Endodermal cell (in vitro differentiated cells): Measurements from ENCODE around the gene KLHL33. TPM values are rescaled to one million over a fixed set of nuclear protein-coding genes. Genes with fewer than 3 reads are reported as not detected.

ENCODE experiments used
- DNase-seq: peaks from one replicate; pipeline ENCODE4 v3.0.0-alpha.2; 2017
- H3K27ac ChIP-seq: 2 replicates; pipeline ENCODE4 v1.5.1; 2013; ENCODE audit warnings: mild to moderate bottlenecking, low read depth, low read length, moderate library complexity
- H3K27me3 ChIP-seq: 2 replicates; pipeline ENCODE4 v1.6.1; 2013; ENCODE audit warnings: mild to moderate bottlenecking, low read length, moderate library complexity; ENCODE audit not compliant: insufficient read depth, control insufficient read depth, poor library complexity, severe bottlenecking
- H3K36me3 ChIP-seq: 2 replicates; pipeline ENCODE4 v1.7.0; 2013; ENCODE audit warnings: mild to moderate bottlenecking, low read length, moderate library complexity; ENCODE audit not compliant: control insufficient read depth, insufficient read depth
- H3K4me1 ChIP-seq: one replicate; pipeline ENCODE4 v1.7.0; 2013; ENCODE audit warnings: low read length; ENCODE audit not compliant: control insufficient read depth, insufficient read depth
- H3K4me3 ChIP-seq: 2 replicates; pipeline ENCODE4 v1.5.1; 2013; ENCODE audit warnings: mild to moderate bottlenecking, low read length, moderate library complexity
- H3K9ac ChIP-seq: 2 replicates; pipeline ENCODE4 v1.6.1; 2013; ENCODE audit warnings: mild to moderate bottlenecking, low read length, moderate library complexity; ENCODE audit not compliant: poor library complexity, severe bottlenecking; ENCODE audit errors: extremely low read depth
- H3K9me3 ChIP-seq: 2 replicates; pipeline ENCODE4 v1.6.1; 2013; ENCODE audit warnings: mild to moderate bottlenecking, low read length, moderate library complexity; ENCODE audit not compliant: control insufficient read depth
- H3K27ac Mint-ChIP-seq: 2 replicates; pipeline ENCODE4 v1.8.0; 2020; ENCODE audit warnings: mixed read lengths
- H3K27me3 Mint-ChIP-seq: 2 replicates; pipeline ENCODE4 v1.8.0; 2021; ENCODE audit warnings: mild to moderate bottlenecking, mixed read lengths; ENCODE audit not compliant: insufficient read depth
- H3K36me3 Mint-ChIP-seq: 2 replicates; pipeline ENCODE4 v1.8.0; 2020; ENCODE audit warnings: low read depth, mixed read lengths
- H3K4me1 Mint-ChIP-seq: 2 replicates; pipeline ENCODE4 v1.8.0; 2020; ENCODE audit warnings: mixed read lengths
- H3K4me3 Mint-ChIP-seq: 2 replicates; pipeline ENCODE4 v1.8.0; 2020; ENCODE audit warnings: mild to moderate bottlenecking, moderate library complexity, mixed read lengths
- H3K9me3 Mint-ChIP-seq: 2 replicates; pipeline ENCODE4 v1.8.0; 2020; ENCODE audit warnings: mild to moderate bottlenecking, mixed read lengths
- CTCF ChIP-seq: fragments of 200-600 bp; sonication (generic); conservative IDR thresholded peaks from 2 replicates; pipeline ENCODE4 v1.5.0; 2021; ENCODE audit warnings: antibody characterized with exemption, mild to moderate bottlenecking
- WGBS, 2 experiments: methylation state at CpG; one replicate each; pipeline versions ENCODE4 v1.1.5 to v1.1.7; 2013; ENCODE audit warnings: missing lambda C conversion rate in 2 of 2, mixed read lengths in 1 of 2; ENCODE audit not compliant: insufficient coverage in 1 of 2, insufficient read length in 1 of 2; 5-methylcytosine and 5-hydroxymethylcytosine counted together
- total RNA-seq, 2 donors: library from RNA; stranded (reverse); fragmentation: NEBNext Ultra II Directional in 1 of 2; extraction: Animal tissue kit (Norgen Biotek cat#: 25700) in 1 of 2; gene quantifications; 2 replicates in 1 of 2; 3 replicates in 1 of 2; pipeline ENCODE4 v1.2.1, GENCODE V29; 2021

Gene KLHL33
- total RNA-seq, 2 donors from 2014 or later, result 0.09 TPM; not detected in 1

- no peak overlapping the region for H3K27ac ChIP-seq
- H3K9me3 ChIP-seq, result no peaks in the 10 kb centered on the region
- Mint-ChIP-seq H3K27ac (no peak overlapping the region), H3K36me3 (peaks cover 82% of the 10 kb centered on the region), H3K9me3 (no peaks in the 10 kb centered on the region), H3K4me1 (peaks cover 1% of the 10 kb centered on the region), H3K4me3 (no peak overlapping the region), H3K27me3 (no peaks in the 10 kb centered on the region)
- no peak for TF ChIP-seq CTCF
- peaks cover 86% of the 10 kb centered on the region for H3K36me3 ChIP-seq
- H3K9ac ChIP-seq, result no peak overlapping the region
- 95 to 98% methylated on average over 8 to 17 of the region's 17 CpGs for WGBS, 2 experiments
- H3K4me1 ChIP-seq, result no peaks in the 10 kb centered on the region
- no peaks in the 10 kb centered on the region for H3K27me3 ChIP-seq
- no peak overlapping the region for H3K4me3 ChIP-seq
- DNase-seq, result no peak
These were observed 49.6 kb downstream of the KLHL33 start for GRCh38 chr14:20386276-20386855.

- no peak for TF ChIP-seq CTCF
- Mint-ChIP-seq H3K9me3 (no peaks in the 10 kb centered on the region), H3K27ac (no peak overlapping the region), H3K4me1 (peaks cover 1% of the 10 kb centered on the region), H3K36me3 (peaks cover 85% of the 10 kb centered on the region), H3K27me3 (no peaks in the 10 kb centered on the region), H3K4me3 (no peak overlapping the region)
- no peak overlapping the region for H3K4me3 ChIP-seq
- H3K9ac ChIP-seq, result no peak overlapping the region
- no peaks in the 10 kb centered on the region for H3K4me1 ChIP-seq
- H3K36me3 ChIP-seq, result peaks cover 80% of the 10 kb centered on the region
- no peak overlapping the region for H3K27ac ChIP-seq
- no peaks in the 10 kb centered on the region for H3K9me3 ChIP-seq
- 97% methylated on average over 5 of the region's 5 CpGs; no CpG with 5 or more reads in 1 of the 2 experiments for WGBS, 2 experiments
- DNase-seq, result no peak
- H3K27me3 ChIP-seq, result no peaks in the 10 kb centered on the region
These were observed 51.1 kb downstream of the KLHL33 start for GRCh38 chr14:20384886-20385285.

GRCh38 chr14:20384321-20384720, 51.6 kb downstream of the KLHL33 start:
- Histone ChIP-seq H3K9ac (no peak overlapping the region), H3K36me3 (peaks cover 80% of the 10 kb centered on the region), H3K27me3 (no peaks in the 10 kb centered on the region), H3K9me3 (no peaks in the 10 kb centered on the region), H3K27ac (no peak overlapping the region), H3K4me3 (no peak overlapping the region), H3K4me1 (no peaks in the 10 kb centered on the region)
- Mint-ChIP-seq H3K27ac (no peak overlapping the region), H3K4me3 (no peak overlapping the region), H3K27me3 (no peaks in the 10 kb centered on the region), H3K9me3 (no peaks in the 10 kb centered on the region), H3K4me1 (peaks cover 1% of the 10 kb centered on the region), H3K36me3 (peaks cover 86% of the 10 kb centered on the region)
- DNase-seq, result no peak
- WGBS, 2 experiments, result 73 to 84% methylated on average over 3 to 7 of the region's 7 CpGs
- no peak for TF ChIP-seq CTCF
